Measurements from ENCODE around the gene EDDM3A.
"Not testable (repeated sequence)": the region's sequence is repeated elsewhere in the genome, so short reads cannot be mapped to it uniquely, and the experiment has no call there.

EDDM3A gene

GRCh38 chr14:20745571-20746358 is at the start of gene EDDM3A:
Gene EDDM3A, plus strand, starts transcription at chr14:20745887. Its CDS starts 1,694 bp downstream, at chr14:20747581.
- DNase-seq: no peak

- no peak for DNase-seq
These were observed 48.9 kb upstream of the EDDM3A start for GRCh38 chr14:20696764-20697163.

GRCh38 chr14:20697273-20698017 is 48.2 kb upstream of the EDDM3A start:
- DNase-seq: peak; percentile 18

GRCh38 chr14:20698018-20698329 is 47.7 kb upstream of the EDDM3A start:
- DNase-seq: no peak

GRCh38 chr14:20698934-20699333 is 46.8 kb upstream of the EDDM3A start:
- DNase-seq: no peak

- DNase-seq: no peak
These were observed 45.8 kb upstream of the EDDM3A start for GRCh38 chr14:20699931-20700330.

- not testable (repeated sequence) for DNase-seq
These were observed 44.7 kb upstream of the EDDM3A start for GRCh38 chr14:20700965-20701364.

- no peak for DNase-seq
These were observed 38.9 kb upstream of the EDDM3A start for GRCh38 chr14:20706657-20707355.

- no peak for DNase-seq
These were observed 38.1 kb upstream of the EDDM3A start for GRCh38 chr14:20707622-20708021.

- DNase-seq: no peak
These were observed 34.4 kb upstream of the EDDM3A start for GRCh38 chr14:20711261-20711660.

- no peak for DNase-seq
These were observed 34.0 kb upstream of the EDDM3A start for GRCh38 chr14:20711685-20712084.

GRCh38 chr14:20712904-20713303 is 32.8 kb upstream of the EDDM3A start:
- DNase-seq: no peak

GRCh38 chr14:20714593-20715250 is 31.0 kb upstream of the EDDM3A start:
- DNase-seq: no peak

- DNase-seq: no peak
These were observed 25.9 kb upstream of the EDDM3A start for GRCh38 chr14:20719777-20720176.

- DNase-seq: no peak
These were observed 24.9 kb upstream of the EDDM3A start for GRCh38 chr14:20720741-20721140.

GRCh38 chr14:20722016-20722415 is 23.7 kb upstream of the EDDM3A start:
- DNase-seq: no peak

- no peak for DNase-seq
These were observed 22.2 kb upstream of the EDDM3A start for GRCh38 chr14:20723488-20723887.

GRCh38 chr14:20726121-20726520 is 19.6 kb upstream of the EDDM3A start:
- DNase-seq: not testable (repeated sequence)

GRCh38 chr14:20726531-20726930 is 19.2 kb upstream of the EDDM3A start:
- DNase-seq: no peak

- DNase-seq: no peak
These were observed 14.8 kb upstream of the EDDM3A start for GRCh38 chr14:20730891-20731290.

GRCh38 chr14:20732477-20732876 is 13.2 kb upstream of the EDDM3A start:
- no peak for DNase-seq

- DNase-seq: no peak
These were observed 12.6 kb upstream of the EDDM3A start for GRCh38 chr14:20732979-20733635.
